Esophagus muscularis mucosa (tissue), 4 donors: ENCODE results near the gene ADGRG4. TPM values are rescaled to one million over a fixed set of nuclear protein-coding genes. Genes with fewer than 3 reads are reported as not detected.
"Not testable (repeated sequence)": the region's sequence is repeated elsewhere in the genome, so short reads cannot be mapped to it uniquely, and the experiment has no call there.

Source experiments
- DNase-seq: peaks from one replicate; pipeline ENCODE4 v3.0.0-alpha.2; 2017; ENCODE audit errors: extremely low spot score
- H3K27ac ChIP-seq, 4 donors: fragments of 200-600 bp; sonication (generic); replicated peaks in 1 of 4; 1 replicate in 3 of 4; 2 replicates in 1 of 4; pipeline ENCODE4 v1.5.1; 2016 to 2019; ENCODE audit warnings: mild to moderate bottlenecking in 1 of 4
- H3K27me3 ChIP-seq, 4 donors: fragments of 200-600 bp; sonication (generic); one replicate each; pipeline versions ENCODE4 v1.5.1 to v1.6.0; 2016 to 2019
- H3K36me3 ChIP-seq, 4 donors: fragments of 200-600 bp; sonication (generic); one replicate each; pipeline ENCODE4 v1.5.1; 2016 to 2019
- H3K4me1 ChIP-seq, 4 donors: fragments of 200-600 bp; sonication (generic); one replicate each; pipeline ENCODE4 v1.5.1; 2016 to 2019
- H3K4me3 ChIP-seq, 4 donors: fragments of 200-600 bp; sonication (generic); 1 replicate in 2 of 4; 2 replicates in 2 of 4; pipeline ENCODE4 v1.5.1; 2016 to 2019; ENCODE audit warnings: mild to moderate bottlenecking in 4 of 4, moderate library complexity in 1 of 4
- H3K9me3 ChIP-seq, 4 donors: fragments of 200-600 bp; sonication (generic); 1 replicate in 3 of 4; 2 replicates in 1 of 4; pipeline ENCODE4 v1.5.1; 2016 to 2019
- EP300 ChIP-seq: sonication (generic); formaldehyde crosslinking; IDR thresholded peaks from one replicate; pipeline ENCODE4 v1.6.1; 2017; ENCODE audit warnings: antibody characterized with exemption
- POLR2A ChIP-seq: fragments of 450-650 bp; IDR thresholded peaks from one replicate; pipeline ENCODE4 v1.6.1; 2017; ENCODE audit warnings: antibody characterized with exemption, moderate library complexity, mild to moderate bottlenecking, low read depth
- POLR2AphosphoS5 ChIP-seq, 2 donors: sonication (generic); formaldehyde crosslinking; IDR thresholded peaks; one replicate each; pipeline ENCODE4 v1.6.1; 2017; ENCODE audit warnings: antibody characterized with exemption in 2 of 2
- WGBS: methylation state at CpG from one replicate; pipeline ENCODE4 v1.1.5; 2018; 5-methylcytosine and 5-hydroxymethylcytosine counted together
- intact Hi-C: fragments of 100-400 bp; cut with DNase I; formaldehyde crosslinking; loops from one replicate; pipeline ENCODE4 v1.15.1; 2023
- total RNA-seq, 4 donors: library from RNA; depleted of rRNA; stranded (reverse); fragments of >200 nt; gene quantifications; one replicate each; pipeline versions ENCODE4 v1.1.0 to v1.2.1, GENCODE V29; 2016
- TF ChIP-seq, protein P1 (sequence below), 3 experiments: fragments of 200-600 bp in 2 of 3; fragments of 450-650 bp in 1 of 3; sonication (generic) in 2 of 3; IDR thresholded peaks; one replicate each; pipeline ENCODE4 v1.5.1; 2017 to 2019; ENCODE audit warnings: antibody characterized with exemption in 3 of 3, mild to moderate bottlenecking in 2 of 3, moderate library complexity in 1 of 3

Gene ADGRG4
- total RNA-seq, 4 donors from 2014 or later, result under 0.01 to 0.17 (median 0.06) TPM; not detected in 1

- Histone ChIP-seq H3K9me3 (no peaks in the 10 kb centered on the region), H3K27me3 (no peaks in the 10 kb centered on the region), H3K4me3 (no peak overlapping the region), H3K27ac (no peak overlapping the region), H3K36me3 (no peaks in the 10 kb centered on the region), H3K4me1 (no peaks in the 10 kb centered on the region)
- 82% methylated on average over 1 of the region's 1 CpG for WGBS
- intact Hi-C loops, result no loop called here
- DNase-seq, result no peak
- TF ChIP-seq, protein P1, sequence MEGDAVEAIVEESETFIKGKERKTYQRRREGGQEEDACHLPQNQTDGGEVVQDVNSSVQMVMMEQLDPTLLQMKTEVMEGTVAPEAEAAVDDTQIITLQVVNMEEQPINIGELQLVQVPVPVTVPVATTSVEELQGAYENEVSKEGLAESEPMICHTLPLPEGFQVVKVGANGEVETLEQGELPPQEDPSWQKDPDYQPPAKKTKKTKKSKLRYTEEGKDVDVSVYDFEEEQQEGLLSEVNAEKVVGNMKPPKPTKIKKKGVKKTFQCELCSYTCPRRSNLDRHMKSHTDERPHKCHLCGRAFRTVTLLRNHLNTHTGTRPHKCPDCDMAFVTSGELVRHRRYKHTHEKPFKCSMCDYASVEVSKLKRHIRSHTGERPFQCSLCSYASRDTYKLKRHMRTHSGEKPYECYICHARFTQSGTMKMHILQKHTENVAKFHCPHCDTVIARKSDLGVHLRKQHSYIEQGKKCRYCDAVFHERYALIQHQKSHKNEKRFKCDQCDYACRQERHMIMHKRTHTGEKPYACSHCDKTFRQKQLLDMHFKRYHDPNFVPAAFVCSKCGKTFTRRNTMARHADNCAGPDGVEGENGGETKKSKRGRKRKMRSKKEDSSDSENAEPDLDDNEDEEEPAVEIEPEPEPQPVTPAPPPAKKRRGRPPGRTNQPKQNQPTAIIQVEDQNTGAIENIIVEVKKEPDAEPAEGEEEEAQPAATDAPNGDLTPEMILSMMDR (IDR thresholded peaks at IDR 0.05), result no peak
- TF ChIP-seq POLR2AphosphoS5 (IDR thresholded peaks at IDR 0.05) (no peak), POLR2A (no peak), EP300 (no peak)
Observed at GRCh38 chrX:136271300-136271699, 29.5 kb upstream of the ADGRG4 start.

DNA sequence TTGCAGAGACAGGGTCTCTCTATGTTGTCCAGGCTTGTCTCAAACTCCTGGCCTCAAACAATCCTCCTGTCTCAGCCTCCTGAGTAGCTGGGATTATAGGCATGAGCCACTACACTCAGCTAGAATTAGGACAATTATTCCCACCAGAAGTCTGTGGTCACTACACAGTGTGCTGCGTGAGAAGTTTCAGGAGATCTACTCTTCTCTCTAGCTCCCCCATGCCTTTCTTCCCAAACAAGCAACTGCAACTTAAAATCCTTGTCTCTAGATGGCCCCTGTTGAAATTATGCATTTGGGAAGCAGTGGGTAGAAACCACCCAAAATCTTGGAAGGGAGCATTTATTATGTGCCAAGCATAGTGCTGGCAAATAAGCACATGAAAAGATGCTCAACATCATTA, 28.4 kb upstream of the ADGRG4 start:
- no peak for TF ChIP-seq POLR2A
- TF ChIP-seq, protein P1 (IDR thresholded peaks at IDR 0.05), result no peak
- TF ChIP-seq POLR2AphosphoS5 (IDR thresholded peaks at IDR 0.05), result no peak
- DNase-seq, result no peak
- 22% methylated on average over 1 of the region's 1 CpG for WGBS
- no peaks in the 10 kb centered on the region for H3K36me3 ChIP-seq
- intact Hi-C loops, result no loop called here
- no peak overlapping the region for H3K27ac ChIP-seq
- no peaks in the 10 kb centered on the region for H3K27me3 ChIP-seq
- no peaks in the 10 kb centered on the region for H3K4me1 ChIP-seq
- no peaks in the 10 kb centered on the region for H3K9me3 ChIP-seq
- no peak overlapping the region for H3K4me3 ChIP-seq

DNA sequence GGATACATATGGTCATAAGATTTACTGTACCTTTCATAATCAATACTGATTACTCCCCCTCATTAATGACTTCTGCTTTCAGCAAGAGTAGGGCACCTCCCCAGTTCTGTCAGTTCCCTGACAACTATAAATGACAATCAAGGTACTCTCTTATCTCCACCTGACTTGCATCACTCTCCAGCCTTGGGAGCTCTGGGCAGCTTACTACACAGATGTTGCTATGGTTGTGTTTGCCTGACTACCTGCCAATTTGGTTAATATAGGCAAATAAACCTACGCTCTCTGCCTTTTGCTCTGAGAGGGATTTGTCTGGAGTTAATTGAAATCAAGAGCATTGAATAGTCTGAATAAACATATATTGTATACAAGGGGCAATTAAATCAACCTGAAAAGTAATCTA, 26.8 kb upstream of the ADGRG4 start:
- no peak for DNase-seq
- Histone ChIP-seq H3K4me1 (no peaks in the 10 kb centered on the region), H3K4me3 (no peak overlapping the region), H3K27me3 (no peaks in the 10 kb centered on the region), H3K36me3 (no peaks in the 10 kb centered on the region), H3K9me3 (no peaks in the 10 kb centered on the region), H3K27ac (no peak overlapping the region)
- intact Hi-C loops, result no loop called here
- no peak for TF ChIP-seq POLR2AphosphoS5 (IDR thresholded peaks at IDR 0.05)
- no peak for TF ChIP-seq EP300
- TF ChIP-seq POLR2A, result no peak
- TF ChIP-seq, protein P1 (IDR thresholded peaks at IDR 0.05), result no peak
- 63% methylated on average over 1 of the region's 1 CpG for WGBS

DNA sequence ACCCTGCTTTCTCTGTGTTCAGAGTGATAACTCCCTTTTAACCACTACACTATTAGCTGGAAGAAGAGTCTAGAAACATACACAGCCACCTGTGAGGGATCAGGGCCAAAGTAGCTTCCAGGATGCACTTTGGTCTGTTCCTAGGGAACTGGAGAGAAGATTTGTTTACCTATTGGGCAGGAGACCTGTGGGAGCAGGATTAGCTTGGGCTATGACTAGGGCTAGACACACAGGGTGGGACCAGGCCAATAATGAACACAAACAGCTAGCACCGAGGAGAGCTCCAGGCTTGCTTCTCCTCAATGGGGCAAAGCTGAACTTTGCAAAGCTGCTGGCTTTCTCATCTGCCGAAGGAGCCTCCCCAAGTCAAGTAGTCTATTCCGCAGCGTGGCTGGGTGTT, 25.2 kb upstream of the ADGRG4 start:
- no CpG with 5 or more reads among the region's 4 CpGs for whole genome bisulfite sequencing
- no peak overlapping the region for H3K27ac ChIP-seq
- H3K4me1 ChIP-seq, result no peaks in the 10 kb centered on the region

GRCh38 chrX:136286375-136286774, 14.4 kb upstream of the ADGRG4 start:
- DNase-seq, H3K9me3 ChIP-seq, H3K27me3 ChIP-seq, H3K4me1 ChIP-seq, H3K27ac ChIP-seq, intact Hi-C loops, H3K36me3 ChIP-seq, H3K4me3 ChIP-seq: not testable (repeated sequence)
- 74% methylated on average over 5 of the region's 5 CpGs for WGBS

More for the DNA sequence above, 25.2 kb upstream of the ADGRG4 start:
- TF ChIP-seq POLR2A (no peak), EP300 (no peak), POLR2AphosphoS5 (IDR thresholded peaks at IDR 0.05) (no peak)
- TF ChIP-seq, protein P1 (IDR thresholded peaks at IDR 0.05), result no peak
- DNase-seq, result no peak
- Histone ChIP-seq H3K36me3 (no peaks in the 10 kb centered on the region), H3K4me3 (no peak overlapping the region), H3K27me3 (no peaks in the 10 kb centered on the region), H3K9me3 (no peaks in the 10 kb centered on the region)
- intact Hi-C loops, result no loop called here
